ENCODE results near the gene GRK4.
A peak's percentile ranks its signal among the peaks of the same experiment; 100 is the strongest.

GRCh38 chr4:3074078-3074845 lies 110.9 kb downstream of the GRK4 start, which contains the start of the genes HTT and HTT-AS:
- TF ChIP-seq CTCF (IDR thresholded peaks at IDR 0.05) (no peak), POLR2AphosphoS5 (IDR thresholded peaks at IDR 0.05) (peak; percentile 69 to 93 (median 86)), EP300 (IDR thresholded peaks at IDR 0.05) (no peak)
